ENCODE data around the gene NFIA.

Gene NFIA

GRCh38 chr1:61504305-61504704 lies 421.9 kb downstream of the NFIA start:
- Histone ChIP-seq H3K36me3 (ENCODE audit: insufficient read depth, low read length) (no peaks in the 10 kb centered on the region), H3K9ac (ENCODE audit: low read length) (no peak overlapping the region), H3K27me3 (ENCODE audit: control insufficient read depth in 1 of 2, insufficient read depth in 2 of 2, low read length in 2 of 2) (no peaks in the 10 kb centered on the region), H3K4me3 (ENCODE audit: low read depth in 1 of 2, low read length in 2 of 2) (no peak overlapping the region), H3K27ac (ENCODE audit: low read depth, low read length) (no peak overlapping the region), H3K4me1 (ENCODE audit: insufficient read depth, low read length) (no peaks in the 10 kb centered on the region), H3K9me3 (ENCODE audit: low read length) (no peaks in the 10 kb centered on the region)

GRCh38 chr1:61504852-61505390 lies 422.6 kb downstream of the NFIA start:
- Histone ChIP-seq H3K9me3 (ENCODE audit: low read length) (no peaks in the 10 kb centered on the region), H3K4me1 (ENCODE audit: insufficient read depth, low read length) (no peaks in the 10 kb centered on the region)

GRCh38 chr1:61506236-61506635 lies 423.9 kb downstream of the NFIA start:
- H3K4me3 ChIP-seq (ENCODE audit: low read depth in 1 of 2, low read length in 2 of 2) = no peak overlapping the region
- H3K36me3 ChIP-seq (ENCODE audit: insufficient read depth, low read length) = no peaks in the 10 kb centered on the region
- H3K9me3 ChIP-seq (ENCODE audit: low read length) = no peaks in the 10 kb centered on the region
- no peak overlapping the region for H3K9ac ChIP-seq (ENCODE audit: low read length)
- no peaks in the 10 kb centered on the region for H3K4me1 ChIP-seq (ENCODE audit: insufficient read depth, low read length)
- no peaks in the 10 kb centered on the region for H3K27me3 ChIP-seq (ENCODE audit: control insufficient read depth in 1 of 2, insufficient read depth in 2 of 2, low read length in 2 of 2)
- no peak overlapping the region for H3K27ac ChIP-seq (ENCODE audit: low read depth, low read length)

More at GRCh38 chr1:61504852-61505390, 422.6 kb downstream of the NFIA start:
- no peak overlapping the region for H3K27ac ChIP-seq (ENCODE audit: low read depth, low read length)
- no peak overlapping the region for H3K4me3 ChIP-seq (ENCODE audit: low read depth in 1 of 2, low read length in 2 of 2)
- H3K36me3 ChIP-seq (ENCODE audit: insufficient read depth, low read length) = no peaks in the 10 kb centered on the region
- H3K9ac ChIP-seq (ENCODE audit: low read length) = no peak overlapping the region
- H3K27me3 ChIP-seq (ENCODE audit: control insufficient read depth in 1 of 2, insufficient read depth in 2 of 2, low read length in 2 of 2) = no peaks in the 10 kb centered on the region

- no peaks in the 10 kb centered on the region for H3K4me1 ChIP-seq (ENCODE audit: insufficient read depth, low read length)
- no peak overlapping the region for H3K9ac ChIP-seq (ENCODE audit: low read length)
- no peak overlapping the region for H3K4me3 ChIP-seq (ENCODE audit: low read depth in 1 of 2, low read length in 2 of 2)
- no peaks in the 10 kb centered on the region for H3K36me3 ChIP-seq (ENCODE audit: insufficient read depth, low read length)
- no peaks in the 10 kb centered on the region for H3K27me3 ChIP-seq (ENCODE audit: control insufficient read depth in 1 of 2, insufficient read depth in 2 of 2, low read length in 2 of 2)
- no peaks in the 10 kb centered on the region for H3K9me3 ChIP-seq (ENCODE audit: low read length)
- no peak overlapping the region for H3K27ac ChIP-seq (ENCODE audit: low read depth, low read length)
These were observed 424.7 kb downstream of the NFIA start for GRCh38 chr1:61506944-61507500.

Measured in muscle layer of colon (tissue), 2 donors.